Brain microvascular endothelial cell (primary cell): ENCODE measurements around the gene NR2F2.

Experiments used
- DNase-seq: peaks from one replicate; pipeline ENCODE4 v3.0.0-alpha.2; 2020
- H3K27ac ChIP-seq: fragments of 250-450 bp; sonication (Bioruptor Pico); 2 replicates; pipeline ENCODE4 v1.5.1; 2020; ENCODE audit warnings: mild to moderate bottlenecking, moderate library complexity
- H3K27me3 ChIP-seq: fragments of 250-450 bp; sonication (Bioruptor Pico); replicated peaks from 2 replicates; pipeline ENCODE4 v1.5.1; 2020; ENCODE audit warnings: mild to moderate bottlenecking
- H3K36me3 ChIP-seq: fragments of 250-450 bp; sonication (Bioruptor Pico); replicated peaks from 2 replicates; pipeline ENCODE4 v1.5.1; 2020; ENCODE audit warnings: mild to moderate bottlenecking
- H3K4me3 ChIP-seq: 2 replicates; pipeline ENCODE4 v1.5.1; 2011; ENCODE audit warnings: low read depth, mild to moderate bottlenecking, control low read depth, low read length, moderate library complexity
- in situ Hi-C: cut with HindIII; loops from 2 replicates; pipeline ENCODE4 v1.10.0; 2017; ENCODE audit warnings: low sequenced_read_pairs, low pct_ligation_motif_present
- TF ChIP-seq, protein P1 (sequence below): IDR thresholded peaks from 2 replicates; pipeline ENCODE4 v1.5.1; 2011; ENCODE audit warnings: low read depth, mild to moderate bottlenecking, moderate library complexity, low read length, control low read depth, inconsistent platforms; ENCODE audit errors: missing control alignments

Gene NR2F2

DNA sequence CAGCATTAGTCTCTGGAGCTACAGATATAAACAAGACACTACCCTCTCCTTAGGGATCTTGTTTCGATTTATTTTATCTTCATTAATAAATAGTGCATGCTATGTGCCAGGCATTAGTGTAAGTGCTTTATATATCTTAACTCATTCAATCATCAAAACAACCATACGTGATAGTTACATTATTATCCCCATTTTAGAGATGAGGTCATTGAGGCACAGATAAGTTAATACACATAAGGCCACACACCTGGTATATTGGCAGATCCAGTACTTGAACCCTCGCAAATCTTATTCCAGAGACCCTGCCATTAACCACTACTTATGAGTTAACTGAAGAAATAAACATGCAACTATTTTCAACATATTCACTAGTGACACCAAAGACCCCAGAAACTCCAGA, 25.7 kb upstream of the NR2F2 start:
- DNase-seq, result no peak
- TF ChIP-seq, protein P1, sequence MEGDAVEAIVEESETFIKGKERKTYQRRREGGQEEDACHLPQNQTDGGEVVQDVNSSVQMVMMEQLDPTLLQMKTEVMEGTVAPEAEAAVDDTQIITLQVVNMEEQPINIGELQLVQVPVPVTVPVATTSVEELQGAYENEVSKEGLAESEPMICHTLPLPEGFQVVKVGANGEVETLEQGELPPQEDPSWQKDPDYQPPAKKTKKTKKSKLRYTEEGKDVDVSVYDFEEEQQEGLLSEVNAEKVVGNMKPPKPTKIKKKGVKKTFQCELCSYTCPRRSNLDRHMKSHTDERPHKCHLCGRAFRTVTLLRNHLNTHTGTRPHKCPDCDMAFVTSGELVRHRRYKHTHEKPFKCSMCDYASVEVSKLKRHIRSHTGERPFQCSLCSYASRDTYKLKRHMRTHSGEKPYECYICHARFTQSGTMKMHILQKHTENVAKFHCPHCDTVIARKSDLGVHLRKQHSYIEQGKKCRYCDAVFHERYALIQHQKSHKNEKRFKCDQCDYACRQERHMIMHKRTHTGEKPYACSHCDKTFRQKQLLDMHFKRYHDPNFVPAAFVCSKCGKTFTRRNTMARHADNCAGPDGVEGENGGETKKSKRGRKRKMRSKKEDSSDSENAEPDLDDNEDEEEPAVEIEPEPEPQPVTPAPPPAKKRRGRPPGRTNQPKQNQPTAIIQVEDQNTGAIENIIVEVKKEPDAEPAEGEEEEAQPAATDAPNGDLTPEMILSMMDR, result no peak
- H3K27ac ChIP-seq, result no peak overlapping the region
- H3K27me3 ChIP-seq, result no peaks in the 10 kb centered on the region
- in situ Hi-C loops, result no loop called here
- H3K4me3 ChIP-seq, result no peak overlapping the region
- H3K36me3 ChIP-seq, result no peaks in the 10 kb centered on the region

DNA sequence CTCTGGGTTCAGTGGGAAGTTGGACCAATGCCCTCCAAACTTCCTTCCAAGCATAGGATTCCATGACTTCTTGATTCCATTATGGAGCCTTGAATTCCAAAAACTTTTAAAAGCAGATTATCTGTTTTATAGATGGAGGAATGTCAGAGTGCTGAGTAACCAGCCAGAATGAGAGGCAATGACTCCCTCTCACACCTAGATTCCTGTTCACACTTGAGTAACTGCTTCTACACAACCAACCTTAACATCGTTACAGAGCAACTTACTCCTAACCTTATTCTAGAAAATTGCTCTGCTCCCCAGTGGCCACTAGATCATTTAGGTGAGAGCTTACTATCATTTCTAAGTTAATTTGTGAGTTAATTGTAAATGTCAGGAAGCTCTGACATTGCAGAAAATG, 24.2 kb upstream of the NR2F2 start:
- Histone ChIP-seq H3K27me3 (no peaks in the 10 kb centered on the region), H3K27ac (no peak overlapping the region), H3K36me3 (no peaks in the 10 kb centered on the region), H3K4me3 (no peak overlapping the region)
- in situ Hi-C loops, result no loop called here
- TF ChIP-seq, protein P1, result no peak
- DNase-seq, result no peak

DNA sequence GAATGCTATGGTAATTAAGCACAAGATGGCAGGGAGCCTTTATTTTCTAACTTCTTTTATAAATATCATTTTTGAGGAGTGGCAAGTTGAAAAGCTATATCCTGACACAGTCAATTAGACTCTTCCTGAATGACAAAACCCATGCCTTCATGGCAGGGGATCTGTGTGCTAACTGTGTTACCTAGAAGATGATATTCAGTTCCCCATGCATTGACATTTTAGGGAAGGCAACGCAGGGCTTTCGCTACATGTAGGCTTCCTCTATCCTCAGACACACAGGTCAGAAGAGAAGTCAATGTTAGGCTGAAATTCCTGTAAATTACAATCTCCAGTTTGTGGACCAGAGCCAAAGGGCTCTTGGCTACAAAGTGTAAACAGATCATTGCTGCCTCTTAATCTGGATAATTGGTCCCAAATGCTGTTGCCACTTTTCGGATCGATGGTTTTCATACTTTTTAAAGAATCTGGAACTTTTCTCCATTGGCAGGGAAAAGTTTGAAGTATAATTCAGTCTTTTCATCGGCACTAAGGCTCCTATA, 22.6 kb upstream of the NR2F2 start:
- no peaks in the 10 kb centered on the region for H3K36me3 ChIP-seq
- no peaks in the 10 kb centered on the region for H3K27me3 ChIP-seq
- TF ChIP-seq, protein P1, result no peak
- no peak for DNase-seq
- H3K27ac ChIP-seq, result no peak overlapping the region
- in situ Hi-C loops, result no loop called here
- H3K4me3 ChIP-seq, result no peak overlapping the region

DNA sequence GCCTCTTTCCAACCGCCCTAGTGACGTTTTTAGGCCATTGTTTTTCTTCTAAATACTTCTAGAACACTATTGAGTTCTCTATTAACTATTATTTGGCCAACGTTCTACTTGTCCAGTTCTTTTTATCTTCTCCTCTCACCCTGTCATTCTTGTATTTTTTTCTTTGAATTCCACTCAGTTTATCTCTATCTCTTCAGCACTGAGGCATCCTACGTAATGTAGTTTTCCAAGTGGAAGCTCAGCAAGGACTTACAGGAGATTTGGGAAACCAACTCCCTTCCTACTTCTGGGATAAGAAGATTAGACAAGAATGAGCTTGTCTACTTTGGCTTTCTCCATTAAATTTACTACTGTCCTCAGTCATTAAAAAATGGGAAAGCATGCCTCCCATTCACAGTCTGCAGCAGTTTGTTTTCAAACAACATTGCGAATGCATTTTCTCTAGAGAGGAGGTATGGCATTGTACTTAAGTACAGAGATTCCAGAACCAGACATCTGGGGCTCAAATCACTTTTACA, 21.3 kb upstream of the NR2F2 start:
- in situ Hi-C loops, result no loop called here
- H3K27me3 ChIP-seq, result no peaks in the 10 kb centered on the region
- TF ChIP-seq, protein P1, result no peak
- H3K36me3 ChIP-seq, result no peaks in the 10 kb centered on the region
- no peak overlapping the region for H3K27ac ChIP-seq
- DNase-seq, result no peak
- H3K4me3 ChIP-seq, result no peak overlapping the region

DNA sequence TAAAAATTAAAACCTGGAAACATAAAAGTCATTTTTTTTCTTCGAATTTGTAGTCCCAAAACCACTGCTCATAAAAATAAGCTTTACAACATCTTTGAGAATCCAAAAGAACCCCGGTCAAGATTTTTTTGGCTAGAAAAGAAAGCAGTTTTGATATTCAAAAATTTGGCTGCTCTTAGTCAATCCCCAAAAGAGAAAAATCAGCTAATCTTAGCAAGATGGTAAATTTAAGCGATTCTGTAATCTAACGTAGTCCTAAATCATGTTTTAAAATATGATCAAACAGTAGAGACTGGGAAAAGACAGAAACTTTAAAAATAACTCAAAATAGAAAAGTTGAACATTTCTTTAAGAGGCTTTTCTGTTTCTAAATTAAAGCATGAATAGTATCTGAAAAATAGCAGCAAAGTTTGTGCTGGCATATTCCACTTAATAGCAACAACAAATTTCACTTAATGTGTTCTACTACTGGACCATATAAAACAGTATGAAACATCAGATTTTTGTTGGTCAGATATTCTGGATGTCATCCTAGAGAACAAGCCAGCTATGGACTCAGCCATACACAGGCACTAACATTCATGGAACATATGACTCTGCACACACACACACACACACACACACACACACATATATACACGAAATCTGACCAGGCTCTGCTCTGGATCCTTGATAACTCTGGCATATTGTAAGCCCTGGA, 19.1 kb upstream of the NR2F2 start:
- Histone ChIP-seq H3K36me3 (no peaks in the 10 kb centered on the region), H3K4me3 (no peak overlapping the region), H3K27me3 (no peaks in the 10 kb centered on the region), H3K27ac (no peak overlapping the region)
- in situ Hi-C loops, result no loop called here
- TF ChIP-seq, protein P1, result no peak
- no peak for DNase-seq

DNA sequence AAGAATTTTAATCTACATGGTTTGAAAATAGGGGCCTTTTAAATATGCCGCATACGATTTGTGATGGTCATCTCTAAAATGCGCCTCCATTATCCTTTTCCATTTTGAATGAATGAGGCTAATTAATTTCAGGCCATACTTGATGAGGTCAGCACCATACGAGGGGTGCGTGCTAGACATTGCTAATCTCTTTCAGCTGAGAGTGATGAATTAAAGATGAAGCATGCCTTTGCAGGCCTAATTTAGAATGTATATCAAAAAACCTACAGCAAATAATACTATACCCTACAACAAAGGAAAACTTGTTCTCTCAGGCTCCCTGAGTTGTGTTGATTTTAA, 18.6 kb upstream of the NR2F2 start:
- in situ Hi-C loops, result no loop called here
- no peak for DNase-seq
- no peak overlapping the region for H3K4me3 ChIP-seq
- no peaks in the 10 kb centered on the region for H3K27me3 ChIP-seq
- TF ChIP-seq, protein P1, result no peak
- no peaks in the 10 kb centered on the region for H3K36me3 ChIP-seq
- no peak overlapping the region for H3K27ac ChIP-seq
